Activated CD4-positive, alpha-beta memory T cell treated with anti-CD3 and anti-CD28 coated beads, Interleukin-2, amount 10 ng/mL, durations not matched to agents 7 days and 5 days (primary cell): ENCODE measurements around the gene PPP4R4. TPM values are rescaled to one million over a fixed set of nuclear protein-coding genes. Genes with fewer than 3 reads are reported as not detected.

Experiments
- total RNA-seq, 2 experiments: library from RNA; stranded (reverse); gene quantifications; one replicate each; pipeline ENCODE4 v1.2.3, GENCODE V29; 2021

The PPP4R4 gene
- total RNA-seq, 2 experiments from 2014 or later = 3.3 to 4.9 TPM

Other genes with a start within 250 kb of the PPP4R4 start
- not detected for gene FAM181A, start 247.0 kb upstream of the PPP4R4 start, total RNA-seq
- 10 to 100 TPM; 93.9 to 99.3 TPM for gene ASB2, start 197.8 kb upstream of the PPP4R4 start, total RNA-seq
- gene CCDC197, start 177.0 kb upstream of the PPP4R4 start, total RNA-seq = under 1 TPM in 1 of 2 experiments, not detected in 1; 0.45 TPM
- 1 to 10 TPM; 7.3 to 7.9 TPM for gene OTUB2, start 148.0 kb upstream of the PPP4R4 start, total RNA-seq
- gene DDX24, start 93.1 kb upstream of the PPP4R4 start, total RNA-seq = 100 to 1,000 TPM; 210 to 216 TPM
- 10 to 100 TPM; 49.5 to 51.0 TPM for gene IFI27L1, start 93.0 kb upstream of the PPP4R4 start, total RNA-seq
- gene IFI27, start 63.6 kb upstream of the PPP4R4 start, total RNA-seq = 100 to 1,000 TPM; 184 to 186 TPM
- 100 to 1,000 TPM; 100 to 102 TPM for gene IFI27L2, start 44.7 kb upstream of the PPP4R4 start, total RNA-seq
- gene SERPINA10, start 118.9 kb downstream of the PPP4R4 start, total RNA-seq = not detected
- gene SERPINA6, start 149.0 kb downstream of the PPP4R4 start, total RNA-seq = not detected
- gene SERPINA2, start 192.4 kb downstream of the PPP4R4 start, total RNA-seq = not detected
- gene SERPINA1, start 214.3 kb downstream of the PPP4R4 start, total RNA-seq = under 1 TPM; 0.43 to 0.53 TPM